Measurements from ENCODE around the gene PIK3R2.
A peak's percentile ranks its signal among the peaks of the same experiment; 100 is the strongest.

GRCh38 chr19:18117692-18118378 is 35.1 kb upstream of the PIK3R2 start:
- no peak for TF ChIP-seq CTCF (conservative IDR thresholded peaks at IDR 0.05; ENCODE audit: low read depth in 2 of 2)
- TF ChIP-seq POLR2AphosphoS5 (IDR thresholded peaks at IDR 0.05; ENCODE audit: low read depth) = 0 out of 2 replicates have a peak, but pooled peaks have one; percentile 26
- TF ChIP-seq EZH2 (IDR thresholded peaks at IDR 0.05; ENCODE audit: low read depth, unreplicated experiment) = no peak
- TF ChIP-seq, protein P1, sequence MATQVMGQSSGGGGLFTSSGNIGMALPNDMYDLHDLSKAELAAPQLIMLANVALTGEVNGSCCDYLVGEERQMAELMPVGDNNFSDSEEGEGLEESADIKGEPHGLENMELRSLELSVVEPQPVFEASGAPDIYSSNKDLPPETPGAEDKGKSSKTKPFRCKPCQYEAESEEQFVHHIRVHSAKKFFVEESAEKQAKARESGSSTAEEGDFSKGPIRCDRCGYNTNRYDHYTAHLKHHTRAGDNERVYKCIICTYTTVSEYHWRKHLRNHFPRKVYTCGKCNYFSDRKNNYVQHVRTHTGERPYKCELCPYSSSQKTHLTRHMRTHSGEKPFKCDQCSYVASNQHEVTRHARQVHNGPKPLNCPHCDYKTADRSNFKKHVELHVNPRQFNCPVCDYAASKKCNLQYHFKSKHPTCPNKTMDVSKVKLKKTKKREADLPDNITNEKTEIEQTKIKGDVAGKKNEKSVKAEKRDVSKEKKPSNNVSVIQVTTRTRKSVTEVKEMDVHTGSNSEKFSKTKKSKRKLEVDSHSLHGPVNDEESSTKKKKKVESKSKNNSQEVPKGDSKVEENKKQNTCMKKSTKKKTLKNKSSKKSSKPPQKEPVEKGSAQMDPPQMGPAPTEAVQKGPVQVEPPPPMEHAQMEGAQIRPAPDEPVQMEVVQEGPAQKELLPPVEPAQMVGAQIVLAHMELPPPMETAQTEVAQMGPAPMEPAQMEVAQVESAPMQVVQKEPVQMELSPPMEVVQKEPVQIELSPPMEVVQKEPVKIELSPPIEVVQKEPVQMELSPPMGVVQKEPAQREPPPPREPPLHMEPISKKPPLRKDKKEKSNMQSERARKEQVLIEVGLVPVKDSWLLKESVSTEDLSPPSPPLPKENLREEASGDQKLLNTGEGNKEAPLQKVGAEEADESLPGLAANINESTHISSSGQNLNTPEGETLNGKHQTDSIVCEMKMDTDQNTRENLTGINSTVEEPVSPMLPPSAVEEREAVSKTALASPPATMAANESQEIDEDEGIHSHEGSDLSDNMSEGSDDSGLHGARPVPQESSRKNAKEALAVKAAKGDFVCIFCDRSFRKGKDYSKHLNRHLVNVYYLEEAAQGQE (IDR thresholded peaks at IDR 0.05; ENCODE audit: unreplicated experiment) = no peak
- TF ChIP-seq EZH2phosphoT487 (IDR thresholded peaks at IDR 0.05; ENCODE audit: unreplicated experiment) = no peak

All from GM23338 (cell line).